AG08395 (cell line): ENCODE results near the gene FOXN3.

Experiments
- DNase-seq: peaks from one replicate; pipeline ENCODE4 v3.0.0; 2012; ENCODE audit warnings: mixed read lengths, low spot score

The FOXN3 gene

GRCh38 chr14:89408907-89409700 is 7.9 kb downstream of the FOXN3 start:
- DNase-seq: no peak

- DNase-seq: no peak
These were observed 9.2 kb downstream of the FOXN3 start for GRCh38 chr14:89407856-89408255.

GRCh38 chr14:89406941-89407340 is 10.1 kb downstream of the FOXN3 start:
- no peak for DNase-seq

- no peak for DNase-seq
These were observed 10.7 kb downstream of the FOXN3 start for GRCh38 chr14:89406361-89406760.

GRCh38 chr14:89405712-89406111 is 11.3 kb downstream of the FOXN3 start:
- DNase-seq: no peak

GRCh38 chr14:89402363-89402762 is 14.7 kb downstream of the FOXN3 start:
- DNase-seq: no peak

- DNase-seq: no peak
These were observed 15.3 kb downstream of the FOXN3 start for GRCh38 chr14:89401761-89402160.

GRCh38 chr14:89401241-89401640 is 15.8 kb downstream of the FOXN3 start:
- no peak for DNase-seq

- DNase-seq: no peak
These were observed 16.5 kb downstream of the FOXN3 start for GRCh38 chr14:89400529-89400928.

- peak; percentile 66 for DNase-seq
These were observed 17.4 kb downstream of the FOXN3 start for GRCh38 chr14:89399594-89400068.

- DNase-seq: no peak
These were observed 17.9 kb downstream of the FOXN3 start for GRCh38 chr14:89399157-89399556.

GRCh38 chr14:89397569-89398230 is 19.3 kb downstream of the FOXN3 start:
- no peak for DNase-seq

GRCh38 chr14:89394972-89395371 is 22.1 kb downstream of the FOXN3 start:
- DNase-seq: no peak

- no peak for DNase-seq
These were observed 23.7 kb downstream of the FOXN3 start for GRCh38 chr14:89393222-89393745.

GRCh38 chr14:89392181-89392580 is 24.9 kb downstream of the FOXN3 start:
- no peak for DNase-seq

- no peak for DNase-seq
These were observed 25.5 kb downstream of the FOXN3 start for GRCh38 chr14:89391556-89391955.

- DNase-seq: no peak
These were observed 25.9 kb downstream of the FOXN3 start for GRCh38 chr14:89391123-89391522.

- DNase-seq: no peak
These were observed 28.2 kb downstream of the FOXN3 start for GRCh38 chr14:89388853-89389252.

GRCh38 chr14:89387922-89388685 is 28.9 kb downstream of the FOXN3 start:
- DNase-seq: no peak

- DNase-seq: peak; percentile 28
These were observed 30.7 kb downstream of the FOXN3 start for GRCh38 chr14:89386212-89386886.

- no peak for DNase-seq
These were observed 32.4 kb downstream of the FOXN3 start for GRCh38 chr14:89384636-89385035.

GRCh38 chr14:89384023-89384422 is 33.0 kb downstream of the FOXN3 start:
- DNase-seq: no peak
